ENCODE measurements around the gene UNC5CL.

Gene UNC5CL

DNA sequence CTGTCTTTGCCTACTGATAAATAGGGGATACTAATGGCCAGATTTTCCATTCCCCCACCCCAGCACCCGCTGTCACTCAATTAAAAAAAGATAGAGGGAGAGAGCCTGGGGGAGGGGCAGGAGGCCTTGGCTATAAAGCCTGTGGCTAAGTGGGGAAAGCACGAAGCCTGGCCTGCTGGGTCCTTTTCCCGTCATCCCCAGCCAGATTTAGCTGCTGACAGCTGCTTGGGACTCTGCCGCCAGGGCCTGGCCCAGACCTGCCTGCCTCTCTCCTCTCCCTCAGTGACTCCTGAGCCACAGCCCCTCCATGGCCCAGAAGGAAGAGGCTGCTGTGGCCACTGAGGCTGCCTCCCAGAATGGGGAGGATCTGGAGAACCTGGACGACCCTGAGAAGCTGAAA, 14.0 kb upstream of the UNC5CL start, which contains the start of gene APOBEC2:
Gene APOBEC2 (plus strand): TSS at position 162 of the 400 bp plus-strand sequence. CDS start 146 bp downstream, at position 308.
- TF ChIP-seq, protein P1, sequence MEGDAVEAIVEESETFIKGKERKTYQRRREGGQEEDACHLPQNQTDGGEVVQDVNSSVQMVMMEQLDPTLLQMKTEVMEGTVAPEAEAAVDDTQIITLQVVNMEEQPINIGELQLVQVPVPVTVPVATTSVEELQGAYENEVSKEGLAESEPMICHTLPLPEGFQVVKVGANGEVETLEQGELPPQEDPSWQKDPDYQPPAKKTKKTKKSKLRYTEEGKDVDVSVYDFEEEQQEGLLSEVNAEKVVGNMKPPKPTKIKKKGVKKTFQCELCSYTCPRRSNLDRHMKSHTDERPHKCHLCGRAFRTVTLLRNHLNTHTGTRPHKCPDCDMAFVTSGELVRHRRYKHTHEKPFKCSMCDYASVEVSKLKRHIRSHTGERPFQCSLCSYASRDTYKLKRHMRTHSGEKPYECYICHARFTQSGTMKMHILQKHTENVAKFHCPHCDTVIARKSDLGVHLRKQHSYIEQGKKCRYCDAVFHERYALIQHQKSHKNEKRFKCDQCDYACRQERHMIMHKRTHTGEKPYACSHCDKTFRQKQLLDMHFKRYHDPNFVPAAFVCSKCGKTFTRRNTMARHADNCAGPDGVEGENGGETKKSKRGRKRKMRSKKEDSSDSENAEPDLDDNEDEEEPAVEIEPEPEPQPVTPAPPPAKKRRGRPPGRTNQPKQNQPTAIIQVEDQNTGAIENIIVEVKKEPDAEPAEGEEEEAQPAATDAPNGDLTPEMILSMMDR (IDR thresholded peaks at IDR 0.05; ENCODE audit: borderline replicate concordance, insufficient read depth, low read depth, low read length): no peak
- no peak within 1 kb of the TSS for H3K4me3 ChIP-seq (ENCODE audit: low read depth, low read length)

DNA sequence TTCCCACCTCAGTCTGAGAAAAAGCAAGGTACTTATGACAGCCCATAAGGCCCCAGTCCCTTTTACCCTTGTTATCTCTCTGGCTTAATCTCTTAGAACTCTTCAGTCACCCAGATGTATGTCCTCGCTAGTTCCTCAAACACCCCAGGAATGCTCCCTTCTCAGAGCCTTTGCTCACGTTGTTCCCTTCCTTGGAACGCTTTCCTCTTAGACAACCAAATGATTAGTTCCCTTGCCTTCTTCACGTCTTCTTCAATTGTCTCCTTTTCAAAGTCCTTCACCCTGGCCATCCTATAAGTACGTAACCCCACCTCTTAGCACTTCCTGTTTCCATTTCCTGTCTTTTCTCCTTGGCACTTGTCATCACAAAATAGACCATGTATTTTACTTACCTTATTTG, 12.9 kb upstream of the UNC5CL start:
- H3K4me3 ChIP-seq (ENCODE audit: low read depth, low read length): no peak overlapping the region
- TF ChIP-seq, protein P1 (IDR thresholded peaks at IDR 0.05; ENCODE audit: borderline replicate concordance, insufficient read depth, low read depth, low read length): no peak

DNA sequence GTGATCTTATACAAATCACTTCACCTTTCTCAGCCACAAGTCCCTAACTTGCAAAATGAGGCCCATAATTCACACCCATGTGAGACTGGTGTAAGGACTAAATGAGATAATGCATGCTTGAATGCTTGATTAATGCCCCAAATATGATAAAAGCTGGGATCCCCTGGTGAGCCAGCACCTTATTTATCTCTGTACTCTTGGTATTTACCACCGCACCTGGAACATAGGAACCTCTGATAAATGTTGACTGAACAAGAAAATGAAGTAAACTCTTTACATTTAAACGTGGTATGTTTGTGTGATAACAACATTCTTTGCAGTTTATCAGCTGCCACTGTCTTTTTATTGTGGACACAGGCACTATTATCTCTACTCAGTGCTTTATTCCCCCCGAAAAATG, 11.5 kb upstream of the UNC5CL start:
- no peak overlapping the region for H3K4me3 ChIP-seq (ENCODE audit: low read depth, low read length)
- TF ChIP-seq, protein P1 (IDR thresholded peaks at IDR 0.05; ENCODE audit: borderline replicate concordance, insufficient read depth, low read depth, low read length): no peak

DNA sequence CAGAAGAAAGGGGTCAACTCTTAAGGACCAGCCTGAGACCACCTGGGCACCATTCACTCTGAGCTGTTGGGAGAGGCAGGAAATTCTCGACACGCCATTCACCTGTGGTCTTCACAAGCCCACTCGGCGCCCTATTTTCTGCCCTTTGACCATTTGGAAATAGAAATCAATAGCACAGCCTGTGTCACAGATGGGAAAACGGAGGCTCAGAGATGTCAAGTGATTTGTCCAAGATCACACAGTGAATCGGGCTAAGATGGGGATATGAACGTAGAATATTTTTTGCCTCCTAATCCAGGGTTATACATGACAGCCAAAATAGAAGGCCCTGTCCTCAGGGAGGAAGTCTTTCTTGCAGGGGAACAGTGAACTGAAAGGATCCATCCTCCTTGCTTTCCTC, 10.9 kb upstream of the UNC5CL start:
- TF ChIP-seq, protein P1 (IDR thresholded peaks at IDR 0.05; ENCODE audit: borderline replicate concordance, insufficient read depth, low read depth, low read length): no peak
- no peak overlapping the region for H3K4me3 ChIP-seq (ENCODE audit: low read depth, low read length)

DNA sequence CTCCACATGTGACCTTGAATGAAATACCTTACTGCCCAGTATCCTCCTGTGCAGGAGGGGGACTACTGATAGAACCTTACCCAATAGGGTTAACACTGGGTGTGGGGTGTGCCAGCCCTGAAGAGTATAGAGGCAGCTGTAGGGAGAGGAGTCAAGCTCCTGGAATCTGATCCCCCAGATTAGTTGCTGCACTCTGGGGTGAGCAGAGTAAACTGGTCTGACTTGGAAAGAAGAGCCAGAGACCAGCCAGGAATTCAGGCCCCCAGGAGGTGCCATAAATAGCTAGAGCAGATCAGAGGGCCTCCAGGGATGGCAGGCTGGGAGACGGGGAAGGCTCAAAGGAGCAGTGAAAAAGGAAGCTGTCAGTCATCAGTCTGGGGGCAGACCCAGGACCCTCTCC, 10.5 kb upstream of the UNC5CL start:
- TF ChIP-seq, protein P1 (IDR thresholded peaks at IDR 0.05; ENCODE audit: borderline replicate concordance, insufficient read depth, low read depth, low read length): no peak

DNA sequence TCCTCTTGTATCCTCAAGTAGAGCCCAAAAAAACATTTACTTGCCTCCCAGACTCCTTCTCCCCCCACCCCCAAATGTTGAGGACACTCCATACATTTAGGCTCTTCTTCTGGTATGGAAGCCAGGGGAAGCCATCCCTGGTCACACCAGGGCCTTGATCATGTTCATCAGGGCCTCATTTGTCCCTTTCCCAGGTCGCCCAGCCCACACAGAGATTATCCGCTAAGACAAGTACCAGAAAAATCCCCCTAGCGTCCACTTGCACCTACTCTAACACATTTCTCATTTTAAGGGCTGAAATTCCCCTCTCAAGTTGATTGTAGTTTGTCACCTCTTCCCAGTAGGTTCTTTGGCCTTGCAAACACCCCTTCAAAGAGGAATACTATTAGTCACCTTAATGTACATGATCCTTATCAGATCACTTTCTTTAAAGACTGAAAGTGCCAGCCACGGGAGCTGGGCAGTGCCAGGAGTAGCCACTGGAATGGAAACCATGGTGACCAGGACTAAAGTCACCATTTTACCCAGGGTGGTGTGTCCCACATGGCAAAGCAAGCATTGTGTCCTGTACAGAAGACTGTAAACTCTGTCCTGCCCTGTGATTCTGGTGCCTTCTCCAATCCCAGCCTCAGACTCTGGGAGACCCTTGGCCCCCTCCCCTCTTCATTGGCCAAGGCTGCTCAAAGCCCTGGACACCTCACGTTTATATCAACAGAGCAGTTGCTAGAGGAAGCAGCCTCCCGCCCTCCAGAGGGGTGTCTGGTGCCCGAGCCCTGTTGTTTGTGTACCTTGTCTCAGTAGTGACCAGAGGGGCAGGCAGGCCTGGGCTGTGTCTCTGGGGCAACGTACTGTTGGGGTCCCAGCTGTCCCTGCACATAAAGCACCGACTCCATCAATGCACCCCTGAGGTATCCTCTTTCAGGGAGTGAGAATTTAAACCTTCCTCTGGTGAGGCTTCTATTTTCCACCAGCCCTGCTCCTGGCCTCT, 9.0 kb upstream of the UNC5CL start:
- TF ChIP-seq, protein P1 (IDR thresholded peaks at IDR 0.05; ENCODE audit: borderline replicate concordance, insufficient read depth, low read depth, low read length): no peak
- H3K4me3 ChIP-seq (ENCODE audit: low read depth, low read length): no peak overlapping the region

More for the DNA sequence above, 10.5 kb upstream of the UNC5CL start:
- no peak overlapping the region for H3K4me3 ChIP-seq (ENCODE audit: low read depth, low read length)

DNA sequence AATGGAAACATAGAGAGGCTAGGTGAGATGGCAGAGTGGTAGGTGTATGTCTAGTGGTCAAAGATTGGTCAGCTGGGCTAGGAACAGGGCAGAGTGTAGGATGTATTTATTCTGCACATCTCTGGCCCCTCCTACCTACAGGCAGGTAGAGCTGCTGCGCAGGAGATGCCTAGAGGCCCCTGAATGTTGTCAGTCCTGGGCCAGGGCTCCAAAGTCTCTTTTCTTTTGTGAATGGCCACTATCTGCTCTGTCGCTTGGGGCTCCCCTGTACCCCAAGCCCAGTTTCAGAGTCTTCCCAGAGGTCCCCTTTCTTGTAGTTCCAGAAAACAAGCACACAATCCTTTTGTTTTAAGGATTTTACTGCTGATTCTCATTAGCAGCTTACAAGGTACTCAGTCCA, 8.3 kb upstream of the UNC5CL start:
- H3K4me3 ChIP-seq (ENCODE audit: low read depth, low read length): no peak overlapping the region
- TF ChIP-seq, protein P1 (IDR thresholded peaks at IDR 0.05; ENCODE audit: borderline replicate concordance, insufficient read depth, low read depth, low read length): no peak

Measured in GM12875 (cell line).